ENCODE measurements around the gene WWTR1. TPM values are rescaled to one million over a fixed set of nuclear protein-coding genes. Genes with fewer than 3 reads are reported as not detected.

The WWTR1 gene
- total and polyA plus RNA-seq, 2 of the 8 experiments (the other 6 are each of a cell fraction or from before 2014, with no cell fraction given) = 15.7 to 18.6 TPM

DNA sequence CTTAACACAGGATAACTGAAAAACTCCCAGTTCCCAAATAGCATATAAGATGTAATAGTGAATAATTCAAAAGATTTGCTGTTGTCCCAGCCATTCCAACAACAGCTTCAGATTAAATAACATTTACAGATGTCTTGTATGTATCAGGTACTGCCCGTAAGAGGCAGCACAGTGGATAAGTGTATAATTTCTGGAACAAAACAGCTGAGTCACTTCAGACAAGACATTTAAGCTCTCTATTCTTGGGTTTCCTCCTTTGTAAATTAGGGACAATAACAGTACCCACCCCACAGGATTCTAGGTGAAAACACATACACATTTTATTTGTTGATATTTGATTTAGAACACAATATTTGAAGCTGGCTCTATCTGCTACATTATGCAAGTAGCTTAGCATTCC is 2.6 kb upstream of the WWTR1 start:
- Histone ChIP-seq H2AK5ac (ENCODE audit: low read depth, low read length) (no peak overlapping the region), H3K23ac (ENCODE audit: insufficient read length) (no peak overlapping the region), H4K20me1 (replicated peaks in 1 of 2; ENCODE audit: control insufficient read depth in 1 of 2, insufficient read depth in 2 of 2, low read length in 2 of 2) (peaks cover 0 to 2% of the 10 kb centered on the region in 2 experiments), H3K79me1 (ENCODE audit: low read depth, low read length) (peaks cover 5% of the 10 kb centered on the region), H2BK5ac (ENCODE audit: low read depth, low read length) (no peak overlapping the region), H3K79me2 (ENCODE audit: control insufficient read depth in 1 of 2, insufficient read depth in 2 of 2, low read length in 2 of 2) (peaks cover 0 to 13% of the 10 kb centered on the region in 2 experiments; a peak in 3 of 4 replicates), H2BK12ac (ENCODE audit: low read depth, low read length) (no peak overlapping the region; the same call in 1 of the 2 replicates), H3K36me3 (ENCODE audit: control insufficient read depth in 2 of 4, insufficient read depth in 4 of 4, low read length in 3 of 4) (0 out of 8 replicates have a peak, but pooled peaks cover 0 to 3% (median 0%) of the 10 kb centered on the region in 4 experiments), H3K23me2 (ENCODE audit: low read depth, low read length) (peaks cover 26% of the 10 kb centered on the region), H2BK120ac (replicated peaks; ENCODE audit: low read depth, low read length) (no peak overlapping the region), H3K27me3 (replicated peaks in 1 of 4; ENCODE audit: control insufficient read depth in 3 of 4, extremely low read depth in 1 of 4, insufficient read depth in 3 of 4, low read length in 3 of 4) (peaks cover 0 to 12% (median 8%) of the 10 kb centered on the region in 4 experiments; a peak in 4 of 7 replicates), H3K9me3 (ENCODE audit: insufficient read depth in 2 of 2, low read depth in 1 of 2, low read length in 1 of 2) (no peaks in the 10 kb centered on the region), H3K14ac (ENCODE audit: insufficient read length) (no peak overlapping the region), H3K4me3 (ENCODE audit: extremely low read depth in 1 of 4, insufficient read depth in 2 of 4, low read depth in 3 of 4, low read length in 4 of 4) (no peak overlapping the region), H3K4me2 (ENCODE audit: insufficient read depth in 1 of 2, low read depth in 2 of 2, low read length in 2 of 2) (no peak overlapping the region), H3K4me1 (replicated peaks in 1 of 4; ENCODE audit: control insufficient read depth in 3 of 4, insufficient read depth in 4 of 4, low read length in 3 of 4) (peaks cover 0 to 12% (median 4%) of the 10 kb centered on the region in 4 experiments), H2BK15ac (ENCODE audit: low read length) (0 out of 2 replicates have a peak overlapping the region, but pooled peaks have one; percentile 23), H3K56ac (replicated peaks; ENCODE audit: insufficient read length, low read depth, low read length) (no peak overlapping the region), H2BK20ac (ENCODE audit: low read length) (no peak overlapping the region), H3K9ac (replicated peaks in 1 of 4; ENCODE audit: extremely low read depth in 1 of 4, low read depth in 3 of 4, low read length in 3 of 4) (no peak overlapping the region), H4K8ac (ENCODE audit: extremely low read depth, insufficient read depth, low read length) (no peak overlapping the region), H3K18ac (ENCODE audit: extremely low read depth, low read length) (no peak overlapping the region), H2AFZ (ENCODE audit: low read length) (no peak overlapping the region), H3K27ac (ENCODE audit: low read depth, low read length) (no peak overlapping the region), H3K4ac (replicated peaks; ENCODE audit: insufficient read length, low read depth, low read length) (no peak overlapping the region), H4K5ac (ENCODE audit: insufficient read length, low read depth, low read length) (no peak overlapping the region), H4K91ac (replicated peaks; ENCODE audit: insufficient read length, low read length) (no peak overlapping the region)
- FAIRE-seq (no peak), DNase-seq (ENCODE audit: low read depth in 1 of 2, low spot score in 2 of 2) (no peak)
- ChIA-PET POLR2A (ENCODE audit: partially characterized antibody) (interaction anchor here (0.6 to 5.8 kb wide), 7 partner anchors 10 to 146 kb away, joined by 3 to 53 read pairs (median 3); no protein-coding TSS in a partner anchor), CTCF (ENCODE audit: partially characterized antibody) (interaction anchor here (0.6 to 5.3 kb wide), 8 partner anchors 23 to 157 kb away, joined by 3 to 35 read pairs (median 5); no protein-coding TSS in a partner anchor)
- 73% methylated on average over 1 of the region's 1 CpG; no CpG with 5 or more reads in 1 of the 2 experiments for WGBS, 2 experiments (ENCODE audit: extremely low coverage in 1 of 2, insufficient coverage in 1 of 2, insufficient read length in 1 of 2, insufficient replicate concordance in 2 of 2, low coverage in 1 of 2, low lambda C conversion rate in 2 of 2, missing lambda C conversion rate in 1 of 2)
- TF ChIP-seq POLR2AphosphoS5 (IDR thresholded peaks at IDR 0.05; ENCODE audit: low read depth, low read length) (no peak), GABPA (IDR thresholded peaks at IDR 0.05; ENCODE audit: borderline replicate concordance, insufficient read depth, low read length) (no peak), CREB1 (IDR thresholded peaks at IDR 0.05) (no peak), BRCA1 (IDR thresholded peaks at IDR 0.05; ENCODE audit: low read depth, low read length) (no peak), JUN (IDR thresholded peaks at IDR 0.05; ENCODE audit: low read depth, low read length) (no peak), BCL11A (IDR thresholded peaks at IDR 0.05; ENCODE audit: low read depth in 2 of 2, low read length in 2 of 2) (no peak), SIN3A (conservative IDR thresholded peaks at IDR 0.05 in 1 of 2, IDR thresholded peaks at IDR 0.05 in 1 of 2; ENCODE audit: low read depth in 1 of 2, low read length in 2 of 2) (no peak)
